Measurements from ENCODE around the gene OMP.

Gene OMP

GRCh38 chr11:77123591-77123990 is 21.0 kb downstream of the OMP start:
- DNase-seq (ENCODE audit: low spot score) = no peak

DNA sequence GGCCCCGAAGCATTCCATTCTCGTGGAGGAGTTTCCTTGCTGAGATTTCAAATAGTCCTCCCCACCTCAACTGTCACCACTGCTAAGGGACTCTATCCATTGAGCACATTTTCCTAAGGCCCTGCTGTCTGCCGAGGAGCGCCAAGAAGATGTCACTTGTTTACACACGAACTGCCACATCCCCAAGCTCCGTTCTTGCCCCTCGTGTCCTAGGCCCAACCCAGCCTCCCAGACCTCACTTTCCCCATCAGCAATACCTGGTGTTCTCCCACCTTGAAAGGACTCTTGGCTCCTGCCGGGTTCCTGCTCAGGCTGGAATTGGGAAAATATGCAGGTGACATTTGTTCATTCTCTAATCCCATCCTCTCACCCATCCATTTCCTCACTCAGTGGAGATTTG is 21.4 kb downstream of the OMP start:
- DNase-seq (ENCODE audit: low spot score) = no peak

DNA sequence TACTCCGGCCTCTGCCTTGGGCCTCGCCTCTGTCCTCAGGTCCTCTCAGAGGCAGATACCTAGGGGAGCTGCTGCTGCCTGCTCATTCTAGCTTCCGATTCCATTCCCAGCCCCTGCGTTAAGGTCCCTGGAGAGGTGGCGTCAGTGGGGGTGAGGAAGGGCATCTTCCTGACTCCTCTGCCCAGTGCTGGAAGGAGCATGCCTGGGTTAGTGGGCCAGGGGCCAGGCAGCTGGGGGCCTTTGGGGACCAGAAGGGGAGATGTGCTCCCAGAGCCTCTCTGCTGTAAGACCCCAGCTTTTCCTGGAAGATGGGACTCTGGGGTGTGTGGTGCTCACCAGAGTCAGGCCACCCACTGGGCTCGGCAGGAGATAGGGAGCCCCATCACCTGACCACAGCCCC is 21.8 kb downstream of the OMP start:
- no peak for DNase-seq (ENCODE audit: low spot score)

DNA sequence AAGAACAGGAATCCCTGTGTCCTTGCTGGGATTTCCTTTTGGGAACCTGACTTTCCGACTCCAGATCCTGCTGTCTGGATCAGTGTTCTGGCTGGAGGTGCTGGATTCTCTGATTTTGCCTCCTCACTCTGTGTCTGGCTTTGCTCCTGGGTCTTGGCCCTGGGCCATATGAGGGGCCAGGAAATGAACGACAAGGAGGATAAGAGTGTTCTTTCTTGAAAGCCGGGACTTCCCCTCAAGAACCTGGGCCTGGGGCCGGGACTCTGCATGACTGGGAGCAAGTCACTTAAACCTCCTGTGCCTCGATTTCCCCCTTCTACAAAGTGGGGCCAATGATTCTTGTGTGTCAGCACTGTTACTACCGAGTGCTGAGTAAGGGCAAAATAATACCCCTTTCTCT is 22.6 kb downstream of the OMP start:
- DNase-seq (ENCODE audit: low spot score) = no peak

DNA sequence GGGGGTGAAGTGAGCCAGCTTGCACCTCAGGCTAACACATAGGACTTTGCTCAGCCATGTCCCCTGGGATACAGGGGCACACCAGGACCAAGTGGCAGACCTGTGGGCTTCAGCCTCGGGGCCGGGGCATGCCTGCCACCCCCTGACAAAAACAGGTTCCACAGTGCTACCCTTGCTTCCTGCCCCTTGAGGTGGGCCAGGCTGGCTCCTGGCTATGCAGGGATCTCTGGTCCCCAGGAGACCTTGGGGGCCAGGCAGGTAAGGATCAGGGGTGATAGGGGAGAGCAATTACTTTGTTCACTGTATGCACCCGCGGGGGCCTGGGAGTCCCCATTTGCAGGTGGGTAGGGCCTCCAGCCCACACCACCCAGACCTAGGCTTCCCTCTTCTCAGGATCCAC is 23.1 kb downstream of the OMP start:
- DNase-seq (ENCODE audit: low spot score) = no peak

- DNase-seq (ENCODE audit: low spot score) = no peak
Measured at GRCh38 chr11:77126156-77126775, 23.6 kb downstream of the OMP start.

DNA sequence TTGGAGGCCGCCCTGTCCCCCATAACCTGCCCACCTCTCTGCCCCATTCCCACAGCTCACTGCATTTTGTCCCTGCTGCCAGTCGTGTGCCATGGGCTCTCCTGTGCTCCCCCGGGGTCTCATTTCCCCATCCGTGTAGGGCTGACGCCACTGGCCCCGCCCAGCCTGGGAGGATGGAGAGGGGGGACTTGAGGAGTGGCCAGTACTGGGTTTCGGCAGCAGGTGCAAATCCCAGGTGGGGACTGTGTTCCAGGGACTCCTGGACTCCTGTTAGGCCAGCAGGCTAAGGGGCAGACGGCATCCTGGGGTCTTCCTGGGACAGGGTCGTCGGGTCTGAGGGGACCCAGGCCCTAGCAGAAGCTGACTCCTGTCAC is 24.2 kb downstream of the OMP start:
- DNase-seq (ENCODE audit: low spot score) = no peak

DNA sequence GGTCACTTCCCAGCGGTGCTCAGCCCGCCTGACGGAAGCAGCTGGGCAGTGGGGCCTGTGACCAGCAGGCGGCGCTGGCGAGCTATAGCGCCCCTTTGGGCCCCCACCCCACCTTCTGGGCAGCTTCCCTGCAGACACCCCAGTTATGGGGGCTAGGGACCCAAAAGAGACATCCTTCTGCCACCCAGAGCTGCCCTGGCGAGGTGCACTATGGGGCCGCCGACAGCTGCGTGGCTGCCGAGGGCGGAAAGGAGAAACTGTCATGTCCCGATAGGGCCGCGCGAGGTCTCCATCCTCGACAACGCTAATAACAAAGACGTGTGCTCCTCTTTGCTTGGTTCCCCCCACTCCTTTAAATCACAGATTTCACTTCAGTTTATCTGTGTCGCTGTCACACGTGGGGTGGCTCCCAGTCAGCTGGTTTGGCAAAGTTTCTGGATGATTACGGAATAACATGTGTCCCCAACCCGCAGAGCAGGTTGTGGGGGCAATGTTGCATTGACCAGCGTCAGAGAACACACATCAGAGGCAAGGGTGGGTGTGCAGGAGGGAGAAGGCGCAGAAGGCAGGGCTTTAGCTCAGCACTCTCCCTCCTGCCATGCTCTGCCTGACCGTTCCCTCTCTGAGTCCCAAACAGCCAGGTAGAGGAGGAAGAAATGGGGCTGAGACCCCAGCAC is 24.7 kb downstream of the OMP start:
- DNase-seq (ENCODE audit: low spot score) = peak; percentile 68

DNA sequence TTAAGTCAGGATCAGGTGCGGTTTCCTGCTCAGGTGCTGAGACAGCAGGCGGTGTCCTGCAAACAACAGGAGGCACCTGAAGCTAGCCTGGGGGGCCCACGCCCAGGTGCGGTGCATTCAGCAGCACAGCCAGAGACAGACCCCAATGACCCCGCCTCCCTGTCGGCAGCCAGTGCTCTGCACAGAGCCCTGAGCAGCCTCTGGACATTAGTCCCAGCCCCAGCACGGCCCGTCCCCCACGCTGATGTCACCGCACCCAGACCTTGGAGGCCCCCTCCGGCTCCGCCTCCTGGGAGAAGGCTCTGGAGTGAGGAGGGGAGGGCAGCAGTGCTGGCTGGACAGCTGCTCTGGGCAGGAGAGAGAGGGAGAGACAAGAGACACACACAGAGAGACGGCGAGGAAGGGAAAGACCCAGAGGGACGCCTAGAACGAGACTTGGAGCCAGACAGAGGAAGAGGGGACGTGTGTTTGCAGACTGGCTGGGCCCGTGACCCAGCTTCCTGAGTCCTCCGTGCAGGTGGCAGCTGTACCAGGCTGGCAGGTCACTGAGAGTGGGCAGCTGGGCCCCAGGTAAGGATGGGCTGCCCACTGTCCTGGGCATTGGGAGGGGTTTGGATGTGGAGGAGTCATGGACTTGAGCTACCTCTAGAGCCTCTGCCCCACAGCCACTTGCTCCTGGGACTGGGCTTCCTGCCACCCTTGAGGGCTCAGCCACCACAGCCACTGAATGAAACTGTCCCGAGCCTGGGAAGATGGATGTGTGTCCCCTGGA is 25.5 kb downstream of the OMP start, which contains the start of gene MYO7A:
Gene MYO7A, plus strand, starts transcription at position 327 of the 772 bp plus-strand sequence. CDS start 2,389 bp downstream, outside the sequence.
- peak; percentile 86 for DNase-seq (ENCODE audit: low spot score)

DNA sequence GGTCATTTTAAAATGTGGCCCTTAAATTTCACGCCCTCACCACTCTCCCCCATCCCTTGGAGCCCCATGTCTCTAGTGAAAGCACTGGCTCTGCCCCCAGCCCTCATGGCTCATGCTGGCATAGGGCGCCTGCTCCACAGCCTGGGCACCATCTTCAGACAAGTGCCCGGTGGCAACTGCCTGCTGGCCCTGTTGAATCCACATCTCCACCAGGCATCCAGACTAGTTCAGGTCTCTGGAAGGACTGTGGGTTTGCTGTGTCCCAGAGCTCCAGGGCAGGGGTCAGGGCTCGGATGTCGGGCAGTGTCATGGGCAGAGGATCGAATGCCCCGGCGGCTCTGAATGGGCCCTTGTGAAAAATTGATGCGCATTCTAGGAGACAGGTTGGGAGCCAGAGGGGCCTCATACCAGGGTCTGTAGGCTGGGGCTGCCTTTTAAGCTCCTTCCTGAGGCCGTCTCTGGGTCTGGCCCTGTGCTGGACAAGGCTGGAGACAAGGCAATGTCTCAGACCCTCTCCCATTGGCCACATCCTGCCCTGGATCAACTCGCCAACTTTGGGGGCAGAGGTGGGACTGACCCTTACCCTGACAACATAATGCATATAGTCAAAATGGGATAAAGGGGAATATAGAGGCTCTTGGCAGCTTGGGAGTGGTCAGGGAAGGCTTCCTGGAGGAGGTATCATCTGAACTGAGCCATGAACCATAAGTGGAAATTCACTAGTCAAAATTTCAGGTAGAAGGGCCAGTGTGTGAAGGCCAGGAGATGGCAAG is 26.6 kb downstream of the OMP start:
- DNase-seq (ENCODE audit: low spot score) = no peak

DNA sequence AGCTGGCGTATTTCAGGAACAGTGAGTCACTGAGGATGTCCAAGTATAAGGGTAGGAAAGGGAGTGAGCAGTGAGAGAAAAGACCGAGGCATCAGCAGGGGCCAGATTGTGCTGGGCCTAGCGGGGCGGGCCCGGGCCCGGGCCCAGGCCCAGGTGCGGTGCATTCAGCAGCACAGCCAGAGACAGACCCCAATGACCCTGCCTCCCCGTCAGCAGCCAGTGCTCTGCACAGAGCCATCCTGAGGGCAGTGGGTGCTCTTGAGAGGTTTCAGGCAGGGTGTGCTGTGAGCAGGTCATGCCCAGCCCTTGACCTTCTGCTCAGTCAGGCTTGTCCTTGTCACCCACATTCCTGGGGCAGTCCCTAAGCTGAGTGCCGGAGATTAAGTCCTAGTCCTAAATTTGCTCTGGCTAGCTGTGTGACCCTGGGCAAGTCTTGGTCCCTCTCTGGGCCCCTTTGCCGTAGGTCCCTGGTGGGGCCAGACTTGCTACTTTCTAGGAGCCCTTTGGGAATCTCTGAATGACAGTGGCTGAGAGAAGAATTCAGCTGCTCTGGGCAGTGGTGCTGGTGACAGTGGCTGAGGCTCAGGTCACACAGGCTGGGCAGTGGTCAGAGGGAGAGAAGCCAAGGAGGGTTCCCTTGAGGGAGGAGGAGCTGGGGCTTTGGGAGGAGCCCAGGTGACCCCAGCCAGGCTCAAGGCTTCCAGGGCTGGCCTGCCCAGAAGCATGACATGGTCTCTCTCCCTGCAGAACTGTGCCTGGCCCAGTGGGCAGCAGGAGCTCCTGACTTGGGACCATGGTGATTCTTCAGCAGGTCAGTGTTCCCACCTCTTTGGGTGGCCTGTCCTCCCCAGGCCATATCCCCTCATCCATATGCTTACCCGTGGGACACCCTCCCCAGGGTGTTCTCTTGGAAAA is 27.5 kb downstream of the OMP start:
- no peak for DNase-seq (ENCODE audit: low spot score)

DNA sequence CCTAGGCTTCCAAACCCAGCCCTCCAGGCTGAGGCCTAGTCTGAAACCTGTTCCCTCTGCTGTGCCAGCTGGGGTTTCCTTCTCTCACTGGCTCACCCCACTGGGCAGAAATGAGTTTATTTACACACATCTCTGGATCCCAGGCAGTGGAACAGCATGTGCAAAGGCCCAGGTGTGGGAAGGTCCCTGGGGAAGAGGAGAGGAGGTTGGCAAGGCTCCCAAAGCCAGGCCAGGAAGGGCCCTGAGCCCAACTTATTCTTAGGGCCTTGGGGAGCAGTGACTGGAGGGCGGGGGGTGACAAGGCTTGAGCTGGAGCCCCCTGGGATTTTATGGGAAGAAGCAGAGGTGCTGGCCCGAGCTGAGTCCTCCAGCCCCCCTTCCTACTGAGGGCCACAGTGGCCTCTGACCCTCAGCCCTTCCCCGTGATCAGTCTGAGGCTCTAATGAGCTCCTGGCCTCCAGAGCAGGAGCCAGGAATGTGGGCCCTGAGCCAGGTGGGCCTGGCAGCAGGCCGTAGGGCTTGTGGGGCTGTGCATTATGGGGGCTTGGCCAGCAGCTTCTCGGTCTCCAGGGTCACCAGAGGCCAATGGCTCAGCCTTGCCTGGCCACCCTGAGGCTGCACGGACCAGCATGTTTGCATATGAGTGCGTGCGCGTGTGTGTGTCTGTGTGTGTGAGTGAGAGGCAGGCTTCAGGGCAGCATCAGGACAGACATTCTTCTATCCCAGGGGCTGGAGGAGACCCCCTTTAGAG is 28.3 kb downstream of the OMP start:
- peak; percentile 74 for DNase-seq (ENCODE audit: low spot score)

- DNase-seq (ENCODE audit: low spot score) = no peak
Measured at GRCh38 chr11:77131560-77131959, 28.9 kb downstream of the OMP start.

- DNase-seq (ENCODE audit: low spot score) = no peak
Measured at GRCh38 chr11:77135069-77135468, 32.4 kb downstream of the OMP start.

DNA sequence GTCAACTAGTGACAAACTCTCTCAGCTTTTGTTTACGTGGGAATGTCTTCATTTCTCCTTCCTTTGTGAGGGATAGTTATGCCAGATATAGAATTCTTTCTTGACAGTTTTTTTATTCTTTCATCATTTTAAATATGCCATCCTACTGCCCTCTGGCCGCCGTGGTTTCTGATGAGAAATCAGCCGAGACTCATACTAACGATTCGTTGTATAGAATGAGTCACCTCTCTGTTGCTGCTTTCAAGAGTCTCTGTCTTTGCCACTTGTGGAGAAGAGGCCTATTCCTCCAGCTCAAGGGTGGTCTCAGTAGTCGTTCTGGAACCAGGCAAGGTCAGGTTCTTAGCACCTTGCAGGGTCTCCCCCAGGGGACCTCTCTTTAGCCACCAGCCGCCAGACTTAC is 33.4 kb downstream of the OMP start:
- no peak for DNase-seq (ENCODE audit: low spot score)

DNA sequence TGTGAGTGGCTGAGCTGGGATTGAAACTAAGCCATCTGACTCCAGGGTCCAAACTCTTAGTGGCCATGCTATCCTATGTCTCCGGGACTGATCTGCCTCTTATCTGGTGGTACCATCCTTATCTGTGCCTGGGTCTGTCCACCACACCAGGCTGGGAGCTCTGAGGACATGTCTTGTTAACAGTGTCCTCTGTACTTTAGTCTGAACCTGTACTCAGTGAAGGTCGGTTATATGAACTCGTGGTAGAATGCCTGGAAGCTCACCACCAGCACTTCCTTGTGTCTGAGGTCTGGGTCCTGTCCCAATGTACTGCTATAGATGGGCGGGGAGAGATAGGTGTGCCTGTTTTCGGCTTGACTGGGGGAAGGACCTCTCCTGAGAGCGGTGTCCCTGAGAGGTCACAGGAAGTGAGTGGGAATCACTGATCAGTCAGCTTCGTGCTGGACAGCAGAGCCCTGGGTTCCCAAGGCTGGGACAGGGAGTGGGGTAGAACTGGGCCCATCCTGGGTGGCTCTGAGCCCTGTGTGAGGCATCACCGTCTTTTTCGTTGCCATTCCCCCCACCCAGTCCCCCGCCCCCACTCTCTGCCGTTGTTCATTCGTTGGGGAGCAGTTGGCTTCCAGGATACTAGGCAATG is 34.3 kb downstream of the OMP start:
- no peak for DNase-seq (ENCODE audit: low spot score)

DNA sequence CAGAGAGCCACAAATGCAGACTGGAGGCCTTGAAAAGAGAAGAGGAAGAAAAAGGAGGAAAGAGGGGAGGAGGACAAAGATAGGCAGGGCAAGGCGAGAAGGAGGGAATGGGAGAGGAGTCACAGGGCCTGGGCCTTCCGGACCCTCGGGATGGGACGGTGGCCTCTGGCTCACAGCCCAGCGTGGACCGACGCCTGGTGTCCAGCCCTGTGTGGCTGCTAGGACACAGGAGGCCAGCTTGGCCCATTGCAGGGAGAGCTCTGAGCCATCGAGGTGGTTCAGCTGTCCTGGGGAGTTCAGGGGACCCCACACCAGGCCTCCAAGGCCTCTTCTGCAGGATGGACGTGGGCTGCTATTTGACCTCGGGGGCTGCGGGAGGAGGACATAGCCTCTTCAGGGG is 34.8 kb downstream of the OMP start:
- DNase-seq (ENCODE audit: low spot score) = no peak

- no peak for DNase-seq (ENCODE audit: low spot score)
Measured at GRCh38 chr11:77138106-77138649, 35.5 kb downstream of the OMP start.

DNA sequence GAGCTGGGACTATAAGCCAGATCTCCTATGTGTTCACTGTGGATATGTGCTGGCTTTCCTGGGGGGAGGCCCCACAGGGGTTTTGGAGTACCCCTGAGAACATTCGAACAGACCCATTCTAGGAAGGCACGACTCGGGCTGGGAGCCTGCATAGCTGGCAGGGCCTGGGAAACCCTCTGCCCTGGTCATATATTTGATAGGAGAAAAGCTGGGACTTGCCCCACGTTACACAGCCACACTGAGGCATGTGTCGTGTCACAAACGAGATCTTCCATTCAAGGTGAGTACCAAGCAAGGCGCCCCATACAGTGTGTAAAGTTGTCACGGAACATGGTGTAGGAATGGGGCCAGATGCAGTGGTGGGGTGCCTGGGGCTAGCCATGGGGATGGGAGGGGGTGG is 36.6 kb downstream of the OMP start:
- no peak for DNase-seq (ENCODE audit: low spot score)
